ENCODE results near the gene UBP1.
"Not testable (repeated sequence)": the region's sequence is repeated elsewhere in the genome, so short reads cannot be mapped to it uniquely, and the experiment has no call there.

The UBP1 gene

DNA sequence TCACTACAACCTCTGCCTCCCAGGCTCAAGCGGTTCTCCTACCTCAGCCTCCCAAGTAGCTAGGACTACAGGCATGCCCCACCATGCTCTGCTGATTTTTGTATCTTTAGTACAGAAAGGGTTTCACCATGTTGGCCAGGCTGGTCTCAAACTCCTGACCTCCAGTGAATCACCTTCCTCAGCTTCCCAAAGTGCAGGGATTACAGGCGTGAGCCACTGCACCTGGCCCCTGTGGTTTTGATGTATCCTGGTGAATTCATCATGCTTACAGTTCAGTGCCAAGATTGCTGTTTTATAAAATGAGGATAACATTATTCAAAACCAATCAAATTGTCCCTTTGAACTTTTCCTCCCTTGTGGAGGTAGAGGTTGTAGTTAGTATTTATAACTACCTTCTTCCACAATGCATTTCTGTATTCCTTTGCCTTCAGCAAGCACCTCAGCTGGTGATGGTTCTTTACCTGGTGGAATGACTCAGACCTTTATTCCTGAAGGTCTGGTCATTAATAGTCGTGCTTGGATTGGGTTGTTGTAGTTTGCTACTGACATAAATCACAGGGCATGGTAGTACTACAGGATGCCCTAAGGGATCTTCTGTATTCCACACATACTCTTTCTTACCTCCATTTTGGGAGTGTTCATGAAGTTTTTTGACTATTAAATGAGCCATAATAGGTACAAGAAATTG is 76.9 kb downstream of the UBP1 start:
- Mint-ChIP-seq H3K4me1 (ENCODE audit: low read depth) (no peaks in the 10 kb centered on the region), H3K36me3 (ENCODE audit: low read depth) (no peaks in the 10 kb centered on the region), H3K27me3 (ENCODE audit: low read depth) (peaks cover 20% of the 10 kb centered on the region), H3K4me3 (no peak overlapping the region), H3K27ac (no peak overlapping the region), H3K9me3 (no peaks in the 10 kb centered on the region)
- DNase-seq (ENCODE audit: low spot score), result no peak

DNA sequence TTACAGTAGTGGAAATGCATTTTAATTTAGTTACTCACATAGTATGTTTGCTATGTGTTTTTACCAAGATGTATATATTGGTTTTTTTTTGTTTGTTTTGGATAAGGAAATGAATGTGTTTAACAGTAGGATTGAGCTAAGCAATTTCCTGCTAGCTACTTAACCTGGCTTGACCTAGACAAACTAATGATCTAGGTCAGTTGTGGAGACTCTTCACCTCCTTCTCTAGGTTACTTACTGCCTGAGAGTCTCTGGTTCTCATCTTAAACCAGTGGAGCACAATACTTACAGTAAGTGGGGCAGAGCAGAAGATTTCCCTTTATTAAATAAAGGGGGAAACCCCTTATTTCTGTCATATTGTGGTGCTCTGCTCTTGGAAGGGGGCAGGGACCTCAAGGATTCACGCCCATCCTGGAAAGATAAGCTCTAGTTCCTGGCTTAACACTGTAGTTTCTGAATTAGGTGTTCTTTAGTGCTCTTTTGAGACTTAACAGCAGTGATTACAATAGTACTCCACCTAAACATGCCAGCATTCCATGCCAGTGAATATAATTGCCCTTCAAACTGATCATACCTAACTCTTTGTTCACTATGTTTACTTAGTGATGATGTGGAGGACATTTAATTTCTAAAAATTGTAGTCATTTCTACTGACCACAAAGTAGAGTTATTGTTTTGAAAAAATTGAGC is 79.9 kb downstream of the UBP1 start:
- no peaks in the 10 kb centered on the region for H3K4me1 Mint-ChIP-seq (ENCODE audit: low read depth)
- no peaks in the 10 kb centered on the region for H3K9me3 Mint-ChIP-seq
- H3K27me3 Mint-ChIP-seq (ENCODE audit: low read depth), result peaks cover 17% of the 10 kb centered on the region
- H3K4me3 Mint-ChIP-seq, result no peak overlapping the region
- H3K36me3 Mint-ChIP-seq (ENCODE audit: low read depth), result no peaks in the 10 kb centered on the region
- DNase-seq (ENCODE audit: low spot score), result no peak
- no peak overlapping the region for H3K27ac Mint-ChIP-seq

DNA sequence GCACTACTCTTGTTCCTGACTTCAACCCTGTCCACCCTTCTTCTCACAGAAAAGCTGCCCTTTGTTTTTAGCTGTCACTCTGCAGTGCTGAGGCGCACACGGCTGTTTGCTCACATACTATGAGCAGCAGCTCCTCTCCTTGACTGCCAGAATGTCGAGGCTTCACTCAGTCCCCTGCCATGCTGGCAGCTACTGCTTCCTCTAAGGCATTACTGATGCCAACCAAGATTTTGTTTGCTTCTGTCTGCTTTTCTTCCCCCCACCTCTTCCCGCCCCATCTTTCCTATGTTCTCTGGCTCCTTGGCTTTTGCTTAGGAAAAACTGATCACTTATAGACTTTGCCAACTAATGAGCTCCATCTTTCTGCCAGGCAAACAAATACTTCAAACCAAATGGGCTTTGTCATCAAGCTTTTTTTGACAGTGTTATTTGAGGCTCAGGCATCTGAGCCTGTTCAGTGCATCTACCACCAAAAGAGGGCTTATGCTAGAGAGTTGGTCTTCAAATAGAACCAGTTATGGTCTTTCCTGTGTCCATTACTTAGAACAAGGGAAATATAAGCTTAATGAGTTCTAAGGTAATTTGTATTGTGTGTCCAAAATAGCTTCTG is 81.9 kb downstream of the UBP1 start:
- Mint-ChIP-seq H3K9me3 (no peaks in the 10 kb centered on the region), H3K4me1 (ENCODE audit: low read depth) (no peaks in the 10 kb centered on the region), H3K27ac (no peak overlapping the region), H3K27me3 (ENCODE audit: low read depth) (peaks cover 17% of the 10 kb centered on the region), H3K4me3 (no peak overlapping the region), H3K36me3 (ENCODE audit: low read depth) (no peaks in the 10 kb centered on the region)
- no peak for DNase-seq (ENCODE audit: low spot score)

DNA sequence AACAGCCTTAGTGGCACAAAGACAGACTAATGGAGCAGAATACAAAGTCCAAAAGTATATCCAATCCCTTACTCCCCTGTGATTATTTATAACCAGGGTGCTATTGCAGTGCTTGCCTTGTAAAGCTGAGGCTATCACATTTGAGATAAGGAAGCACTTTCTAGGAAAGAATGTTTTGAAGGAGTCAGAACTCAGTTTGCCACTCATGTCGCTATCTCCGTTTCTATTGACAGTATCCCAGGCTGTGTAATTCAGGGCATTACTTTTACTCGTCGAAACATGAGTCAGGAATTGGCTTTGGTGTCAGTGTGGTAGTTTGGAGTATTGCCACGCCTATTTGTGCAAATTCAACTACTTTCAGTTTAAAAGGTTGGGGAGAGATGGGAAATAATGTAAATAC is 84.6 kb downstream of the UBP1 start:
- no peaks in the 10 kb centered on the region for H3K36me3 Mint-ChIP-seq (ENCODE audit: low read depth)
- H3K9me3 Mint-ChIP-seq, result no peaks in the 10 kb centered on the region
- no peak overlapping the region for H3K27ac Mint-ChIP-seq
- DNase-seq (ENCODE audit: low spot score), result no peak
- H3K27me3 Mint-ChIP-seq (ENCODE audit: low read depth), result peaks cover 21% of the 10 kb centered on the region
- H3K4me1 Mint-ChIP-seq (ENCODE audit: low read depth), result no peaks in the 10 kb centered on the region
- no peak overlapping the region for H3K4me3 Mint-ChIP-seq

DNA sequence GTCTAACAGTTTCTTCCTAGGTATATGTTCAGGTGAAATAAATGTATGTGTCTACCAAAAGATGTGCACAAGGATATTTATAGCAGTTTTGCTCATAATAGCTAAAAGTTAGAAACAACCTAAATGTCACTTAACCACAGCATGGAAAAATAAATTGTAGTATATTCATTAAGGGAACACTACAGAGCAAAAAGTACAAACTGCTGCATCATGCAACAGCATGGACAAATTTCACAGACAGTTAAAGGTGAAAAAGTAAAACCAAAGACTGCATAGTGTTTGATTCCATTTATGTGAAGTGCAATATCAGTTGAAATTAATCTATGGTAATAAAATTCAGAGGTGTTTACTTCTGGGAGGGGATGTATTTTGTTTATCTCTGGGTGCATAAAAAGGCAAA is 100.4 kb downstream of the UBP1 start:
- Mint-ChIP-seq H3K27ac (no peak overlapping the region), H3K9me3 (no peaks in the 10 kb centered on the region)
- no peak for DNase-seq (ENCODE audit: low spot score)

DNA sequence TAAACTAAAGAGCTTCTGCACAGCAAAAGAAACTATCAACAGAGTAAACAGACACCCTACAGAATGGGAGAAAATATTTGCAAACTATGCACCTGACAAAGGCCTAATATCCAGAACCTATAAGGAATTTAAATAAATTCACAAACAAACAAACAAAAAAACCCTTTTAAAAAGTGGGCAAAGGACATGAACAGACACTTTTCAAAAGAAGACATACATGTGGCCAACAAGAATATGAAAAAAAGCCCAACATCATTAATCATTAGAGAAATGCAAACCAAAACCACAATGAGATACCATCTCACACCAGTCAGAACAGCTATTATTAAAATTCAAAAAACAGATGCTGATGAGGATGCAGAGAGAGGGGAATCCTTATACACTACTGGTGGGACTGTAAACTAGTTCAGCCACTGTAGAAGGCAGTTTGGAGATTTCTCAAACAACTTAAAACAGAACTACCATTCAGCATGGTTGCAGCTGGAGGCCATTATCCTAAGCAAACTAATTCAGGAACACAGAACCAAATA is 101.2 kb downstream of the UBP1 start:
- not testable (repeated sequence) for DNase-seq (ENCODE audit: low spot score)

More for the DNA sequence above, 100.4 kb downstream of the UBP1 start:
- no peaks in the 10 kb centered on the region for H3K4me1 Mint-ChIP-seq (ENCODE audit: low read depth)
- no peaks in the 10 kb centered on the region for H3K27me3 Mint-ChIP-seq (ENCODE audit: low read depth)
- no peaks in the 10 kb centered on the region for H3K36me3 Mint-ChIP-seq (ENCODE audit: low read depth)
- H3K4me3 Mint-ChIP-seq, result no peak overlapping the region

More for the DNA sequence above, 101.2 kb downstream of the UBP1 start:
- not testable (repeated sequence) for H3K4me3 Mint-ChIP-seq; H3K36me3 Mint-ChIP-seq (ENCODE audit: low read depth); H3K27me3 Mint-ChIP-seq (ENCODE audit: low read depth); H3K4me1 Mint-ChIP-seq (ENCODE audit: low read depth); H3K9me3 Mint-ChIP-seq; H3K27ac Mint-ChIP-seq
